Measurements from ENCODE around the gene NINJ1.

DNA sequence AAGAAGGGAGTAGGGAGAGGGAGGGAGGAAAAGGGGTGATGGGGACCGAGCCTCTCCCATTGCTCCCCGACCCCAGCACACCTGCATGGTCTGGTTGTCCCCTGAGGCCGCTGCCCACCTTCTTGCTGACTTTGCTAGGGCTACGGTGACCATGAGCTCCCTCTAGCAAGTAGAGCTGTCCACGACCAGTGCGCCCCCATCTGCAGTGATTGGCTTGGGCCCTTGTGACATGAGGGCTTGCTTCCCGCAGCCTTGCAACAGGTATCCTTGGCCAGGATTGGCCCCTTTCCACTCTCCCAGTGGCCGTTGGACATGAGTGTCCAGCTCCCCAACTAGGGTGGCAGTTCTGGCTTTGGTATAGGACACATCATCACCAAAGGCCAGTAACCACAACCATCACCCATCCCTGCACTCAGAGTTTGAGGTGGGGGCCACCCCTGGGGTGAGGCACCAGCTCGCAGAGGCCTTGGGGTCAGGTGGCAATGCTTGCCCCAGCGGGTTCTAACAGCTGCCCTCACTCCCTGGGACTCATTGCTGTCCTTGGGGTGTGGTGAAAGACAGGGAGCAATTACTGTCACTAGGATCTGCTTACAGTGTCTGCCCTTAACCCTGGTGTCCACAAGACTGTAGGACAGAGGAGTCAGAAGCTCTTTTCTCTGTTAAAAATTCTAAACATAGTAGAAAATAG is 17.2 kb upstream of the NINJ1 start:
- TF ChIP-seq GATA2 (IDR thresholded peaks at IDR 0.05; ENCODE audit: low read depth, low read length) (no peak), GATA3 (IDR thresholded peaks at IDR 0.05; ENCODE audit: low read depth, low read length) (no peak)
